ENCODE data around the gene USP16.

The USP16 gene

GRCh38 chr21:29085106-29085752 is 60.8 kb downstream of the USP16 start:
- DNase-seq = no peak

DNA sequence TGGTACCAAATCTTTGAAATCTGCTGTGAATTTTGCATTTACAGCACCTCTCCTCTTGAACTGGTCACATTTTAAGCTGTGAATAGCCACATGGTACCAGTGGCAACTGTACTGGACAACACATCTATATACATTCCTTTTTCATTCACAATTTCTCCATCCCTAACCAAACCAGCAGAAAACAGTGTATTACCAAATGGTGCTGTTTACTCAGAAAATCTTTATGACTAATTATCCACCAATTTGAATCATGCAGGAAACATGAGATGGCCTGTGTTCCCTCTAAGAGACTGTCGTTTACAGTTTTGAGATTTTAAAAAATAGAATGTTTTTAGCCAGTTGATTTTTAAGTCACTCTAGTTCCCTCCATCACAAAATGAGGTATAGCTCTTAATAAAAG is 66.6 kb downstream of the USP16 start:
- no peak for DNase-seq

DNA sequence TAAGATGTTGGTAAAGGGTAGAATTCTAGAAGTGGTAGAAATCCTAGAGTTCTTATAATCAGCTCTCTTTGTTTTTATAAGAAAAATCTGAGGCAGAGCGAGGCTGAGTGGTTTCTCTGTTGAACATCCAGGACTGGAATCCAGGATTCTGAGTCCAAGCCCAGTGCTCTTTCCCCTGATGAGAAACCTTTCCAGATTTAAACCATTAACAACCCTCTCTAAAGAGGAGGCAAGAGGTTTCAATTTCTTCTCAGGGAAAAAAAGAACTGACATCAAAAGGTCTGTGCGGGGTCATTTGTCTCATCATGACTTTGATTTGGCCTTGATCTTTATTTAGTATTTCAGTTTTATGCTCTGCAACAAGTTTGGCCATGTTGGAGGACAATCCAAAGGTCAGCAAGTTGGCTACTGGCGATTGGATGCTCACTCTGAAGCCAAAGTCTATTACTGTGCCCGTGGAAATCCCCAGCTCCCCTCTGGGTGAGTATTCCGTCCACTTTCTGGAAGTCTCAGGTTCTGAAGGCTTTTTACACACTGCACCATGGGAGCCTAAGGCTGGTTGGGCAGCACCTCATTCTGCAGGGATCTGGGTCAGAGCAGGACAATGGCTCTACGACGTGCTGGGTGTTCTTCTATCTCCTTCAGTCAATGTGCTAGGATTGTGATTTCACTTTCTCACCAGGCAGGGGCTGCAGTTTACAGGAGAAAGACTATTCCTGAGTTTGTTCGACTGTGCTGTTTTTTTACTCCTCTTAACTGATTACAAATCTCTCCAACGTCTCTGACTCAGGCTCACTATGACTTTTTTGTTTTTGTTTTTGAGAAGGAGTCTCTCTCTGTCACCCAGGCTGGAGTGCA is 67.9 kb downstream of the USP16 start:
- no peak for DNase-seq

GRCh38 chr21:29096218-29097015 is 71.9 kb downstream of the USP16 start:
- no peak for DNase-seq

GRCh38 chr21:29098156-29098555 is 73.7 kb downstream of the USP16 start:
- DNase-seq = no peak

- no peak for DNase-seq
Measured at GRCh38 chr21:29102791-29103257, 78.4 kb downstream of the USP16 start.

Measured in KG1 (cell line).